ENCODE measurements around the gene TECTB. TPM values are rescaled to one million over a fixed set of nuclear protein-coding genes. Genes with fewer than 3 reads are reported as not detected.

The TECTB gene
- total RNA-seq, 1 donor from 2014 or later = not detected

- Histone ChIP-seq H3K4me3 (ENCODE audit: insufficient read depth, low read depth, low read length) (no peak overlapping the region), H3K79me2 (ENCODE audit: insufficient read depth, low read length) (no peaks in the 10 kb centered on the region), H3K36me3 (ENCODE audit: insufficient read depth, low read length) (no peaks in the 10 kb centered on the region), H3K4me2 (ENCODE audit: low read length) (no peak overlapping the region), H4K20me1 (ENCODE audit: insufficient read depth, low read length) (no peaks in the 10 kb centered on the region), H3K4me1 (ENCODE audit: insufficient read depth, low read length) (no peaks in the 10 kb centered on the region), H3K9me3 (ENCODE audit: insufficient read depth, low read depth, low read length) (no peaks in the 10 kb centered on the region), H3K27me3 (ENCODE audit: insufficient read depth, low read length) (no peaks in the 10 kb centered on the region), H3K9ac (ENCODE audit: low read length) (no peak overlapping the region), H2AFZ (ENCODE audit: low read depth, low read length) (no peak overlapping the region), H3K27ac (ENCODE audit: low read depth, low read length) (no peak overlapping the region)
- no peaks in the 10 kb centered on the region for H3K36me3 Mint-ChIP-seq (ENCODE audit: low read depth, unreplicated experiment)
- no peak for DNase-seq (ENCODE audit: low read depth)
- TF ChIP-seq CTCF (IDR thresholded peaks at IDR 0.05; ENCODE audit: insufficient read depth, low read depth, low read length) (no peak), EZH2 (IDR thresholded peaks at IDR 0.05; ENCODE audit: insufficient read depth, low read length) (no peak)
- H3K4me3 Mint-ChIP-seq (ENCODE audit: unreplicated experiment) = no peak overlapping the region
- no peaks in the 10 kb centered on the region for H3K9me3 Mint-ChIP-seq (ENCODE audit: unreplicated experiment)
- H3K4me1 Mint-ChIP-seq (ENCODE audit: low read depth, unreplicated experiment) = peaks cover 25% of the 10 kb centered on the region
- H3K27me3 Mint-ChIP-seq (ENCODE audit: low read depth, unreplicated experiment) = no peaks in the 10 kb centered on the region
- H3K27ac Mint-ChIP-seq (ENCODE audit: unreplicated experiment) = no peak overlapping the region
- no peak for FAIRE-seq
These were observed 7.5 kb upstream of the TECTB start for GRCh38 chr10:112275512-112276245.

- Histone ChIP-seq H3K27ac (ENCODE audit: low read depth, low read length) (no peak overlapping the region), H3K4me2 (ENCODE audit: low read length) (no peak overlapping the region)
- FAIRE-seq = no peak
These were observed 4.3 kb upstream of the TECTB start for GRCh38 chr10:112278871-112279270.

More at GRCh38 chr10:112278871-112279270, 4.3 kb upstream of the TECTB start:
- H3K79me2 ChIP-seq (ENCODE audit: insufficient read depth, low read length) = no peaks in the 10 kb centered on the region
- H3K4me3 ChIP-seq (ENCODE audit: insufficient read depth, low read depth, low read length) = no peak overlapping the region
- Mint-ChIP-seq H3K27ac (ENCODE audit: unreplicated experiment) (no peak overlapping the region), H3K36me3 (ENCODE audit: low read depth, unreplicated experiment) (no peaks in the 10 kb centered on the region), H3K4me3 (ENCODE audit: unreplicated experiment) (no peak overlapping the region), H3K9me3 (ENCODE audit: unreplicated experiment) (no peaks in the 10 kb centered on the region), H3K27me3 (ENCODE audit: low read depth, unreplicated experiment) (peaks cover 2% of the 10 kb centered on the region), H3K4me1 (ENCODE audit: low read depth, unreplicated experiment) (peaks cover 19% of the 10 kb centered on the region)
- no peaks in the 10 kb centered on the region for H4K20me1 ChIP-seq (ENCODE audit: insufficient read depth, low read length)
- DNase-seq (ENCODE audit: low read depth) = no peak
- H3K27me3 ChIP-seq (ENCODE audit: insufficient read depth, low read length) = no peaks in the 10 kb centered on the region
- TF ChIP-seq CTCF (IDR thresholded peaks at IDR 0.05; ENCODE audit: insufficient read depth, low read depth, low read length) = no peak
- TF ChIP-seq EZH2 (IDR thresholded peaks at IDR 0.05; ENCODE audit: insufficient read depth, low read length) = no peak
- H3K9me3 ChIP-seq (ENCODE audit: insufficient read depth, low read depth, low read length) = no peaks in the 10 kb centered on the region
- no peak overlapping the region for H2AFZ ChIP-seq (ENCODE audit: low read depth, low read length)
- no peaks in the 10 kb centered on the region for H3K36me3 ChIP-seq (ENCODE audit: insufficient read depth, low read length)
- H3K9ac ChIP-seq (ENCODE audit: low read length) = no peak overlapping the region
- H3K4me1 ChIP-seq (ENCODE audit: insufficient read depth, low read length) = no peaks in the 10 kb centered on the region
